MG63 (cell line): ENCODE results near the gene RANGAP1. TPM values are rescaled to one million over a fixed set of nuclear protein-coding genes. Genes with fewer than 3 reads are reported as not detected.
A peak's percentile ranks its signal among the peaks of the same experiment; 100 is the strongest.

Source experiments
- DNase-seq: peaks from one replicate; pipeline ENCODE4 v3.0.0-alpha.2; 2020
- H3K27me3 ChIP-seq: fragments of 250-450 bp; sonication (Bioruptor Pico); 2 replicates; pipeline ENCODE4 v1.5.1; 2020; ENCODE audit warnings: mild to moderate bottlenecking, moderate library complexity
- H3K36me3 ChIP-seq: fragments of 250-450 bp; sonication (Bioruptor Pico); 2 replicates; pipeline ENCODE4 v1.5.1; 2020; ENCODE audit warnings: mild to moderate bottlenecking, moderate library complexity
- H3K4me3 ChIP-seq: fragments of 250-450 bp; sonication (Bioruptor Pico); 2 replicates; pipeline ENCODE4 v1.5.1; 2020; ENCODE audit warnings: mild to moderate bottlenecking, moderate library complexity
- H3K9me3 ChIP-seq: fragments of 250-450 bp; sonication (Bioruptor Pico); 2 replicates; pipeline ENCODE4 v1.5.1; 2020; ENCODE audit warnings: mild to moderate bottlenecking, moderate library complexity
- total RNA-seq: library from RNA; depleted of rRNA; stranded (reverse); fragments of >200 nt; shearing (Covaris generic); gene quantifications from 2 replicates; pipeline ENCODE4 v1.2.3, GENCODE V29; 2014; ENCODE audit warnings: low replicate concordance; rRNA removed

Gene RANGAP1
- 159 and 226 TPM in 2 replicates for total RNA-seq

GRCh38 chr22:41285820-41286638 lies at the start of gene RANGAP1:
Gene RANGAP1 (minus strand): TSS chr22:41286187. CDS start chr22:41281044, 5,143 bp downstream.
- Histone ChIP-seq H3K9me3 (no peaks in the 10 kb centered on the region), H3K27me3 (no peaks in the 10 kb centered on the region), H3K36me3 (peaks cover 45% of the 10 kb centered on the region), H3K4me3 (peak within 1 kb of the TSS; percentile 87)
- DNase-seq: peak; percentile 99

- Histone ChIP-seq H3K9me3 (no peaks in the 10 kb centered on the region), H3K27me3 (no peaks in the 10 kb centered on the region), H3K36me3 (peaks cover 58% of the 10 kb centered on the region), H3K4me3 (no peak overlapping the region)
- DNase-seq: no peak
Measured at GRCh38 chr22:41334951-41335635, 49.1 kb upstream of the RANGAP1 start.

- Histone ChIP-seq H3K36me3 (peaks cover 62% of the 10 kb centered on the region), H3K9me3 (no peaks in the 10 kb centered on the region), H3K27me3 (no peaks in the 10 kb centered on the region), H3K4me3 (no peak overlapping the region)
- DNase-seq: peak; percentile 54
Measured at GRCh38 chr22:41334215-41334614, 48.2 kb upstream of the RANGAP1 start.

- no peak for DNase-seq
- no peaks in the 10 kb centered on the region for H3K9me3 ChIP-seq
- peaks cover 63% of the 10 kb centered on the region for H3K36me3 ChIP-seq
- no peaks in the 10 kb centered on the region for H3K27me3 ChIP-seq
- H3K4me3 ChIP-seq: no peak overlapping the region
Measured at GRCh38 chr22:41333806-41334205, 47.8 kb upstream of the RANGAP1 start.

- no peak for DNase-seq
- no peaks in the 10 kb centered on the region for H3K9me3 ChIP-seq
- no peaks in the 10 kb centered on the region for H3K27me3 ChIP-seq
- H3K4me3 ChIP-seq: no peak overlapping the region
- H3K36me3 ChIP-seq: peaks cover 70% of the 10 kb centered on the region
Measured at GRCh38 chr22:41332217-41332939, 46.4 kb upstream of the RANGAP1 start.

GRCh38 chr22:41330169-41330568 lies 44.2 kb upstream of the RANGAP1 start:
- Histone ChIP-seq H3K27me3 (no peaks in the 10 kb centered on the region), H3K4me3 (no peak overlapping the region), H3K9me3 (no peaks in the 10 kb centered on the region), H3K36me3 (peaks cover 73% of the 10 kb centered on the region)
- no peak for DNase-seq

GRCh38 chr22:41327124-41327523 lies 41.1 kb upstream of the RANGAP1 start:
- Histone ChIP-seq H3K9me3 (no peaks in the 10 kb centered on the region), H3K4me3 (no peak overlapping the region), H3K36me3 (peaks cover 66% of the 10 kb centered on the region), H3K27me3 (no peaks in the 10 kb centered on the region)
- no peak for DNase-seq

- no peak for DNase-seq
- Histone ChIP-seq H3K4me3 (no peak overlapping the region), H3K27me3 (no peaks in the 10 kb centered on the region), H3K9me3 (no peaks in the 10 kb centered on the region), H3K36me3 (peaks cover 62% of the 10 kb centered on the region)
Measured at GRCh38 chr22:41324821-41325528, 39.0 kb upstream of the RANGAP1 start.

GRCh38 chr22:41320416-41321240 lies 34.6 kb upstream of the RANGAP1 start:
- no peaks in the 10 kb centered on the region for H3K27me3 ChIP-seq
- DNase-seq: no peak
- H3K36me3 ChIP-seq: peaks cover 47% of the 10 kb centered on the region
- H3K4me3 ChIP-seq: no peak overlapping the region
- H3K9me3 ChIP-seq: no peaks in the 10 kb centered on the region

GRCh38 chr22:41315586-41315985 lies 29.6 kb upstream of the RANGAP1 start:
- H3K36me3 ChIP-seq: peaks cover 20% of the 10 kb centered on the region
- no peaks in the 10 kb centered on the region for H3K27me3 ChIP-seq
- DNase-seq: no peak
- H3K4me3 ChIP-seq: no peak overlapping the region
- no peaks in the 10 kb centered on the region for H3K9me3 ChIP-seq

GRCh38 chr22:41314821-41315220 lies 28.8 kb upstream of the RANGAP1 start:
- no peaks in the 10 kb centered on the region for H3K9me3 ChIP-seq
- DNase-seq: no peak
- peaks cover 26% of the 10 kb centered on the region for H3K36me3 ChIP-seq
- no peak overlapping the region for H3K4me3 ChIP-seq
- no peaks in the 10 kb centered on the region for H3K27me3 ChIP-seq

GRCh38 chr22:41311487-41311886 lies 25.5 kb upstream of the RANGAP1 start:
- DNase-seq: no peak
- no peaks in the 10 kb centered on the region for H3K9me3 ChIP-seq
- no peak overlapping the region for H3K4me3 ChIP-seq
- H3K27me3 ChIP-seq: no peaks in the 10 kb centered on the region
- peaks cover 37% of the 10 kb centered on the region for H3K36me3 ChIP-seq

- no peak for DNase-seq
- Histone ChIP-seq H3K27me3 (no peaks in the 10 kb centered on the region), H3K36me3 (peaks cover 41% of the 10 kb centered on the region), H3K9me3 (0 out of 2 replicates have a peak, but pooled peaks cover 2% of the 10 kb centered on the region), H3K4me3 (no peak overlapping the region)
Measured at GRCh38 chr22:41310336-41310735, 24.3 kb upstream of the RANGAP1 start.

- Histone ChIP-seq H3K4me3 (no peak overlapping the region), H3K36me3 (peaks cover 47% of the 10 kb centered on the region), H3K27me3 (no peaks in the 10 kb centered on the region), H3K9me3 (0 out of 2 replicates have a peak, but pooled peaks cover 2% of the 10 kb centered on the region)
- DNase-seq: no peak
Measured at GRCh38 chr22:41308544-41308947, 22.6 kb upstream of the RANGAP1 start.

GRCh38 chr22:41308054-41308453 lies 22.1 kb upstream of the RANGAP1 start:
- DNase-seq: no peak
- peaks cover 51% of the 10 kb centered on the region for H3K36me3 ChIP-seq
- 0 out of 2 replicates have a peak, but pooled peaks cover 2% of the 10 kb centered on the region for H3K9me3 ChIP-seq
- H3K4me3 ChIP-seq: no peak overlapping the region
- H3K27me3 ChIP-seq: no peaks in the 10 kb centered on the region

- Histone ChIP-seq H3K27me3 (no peaks in the 10 kb centered on the region), H3K36me3 (peaks cover 53% of the 10 kb centered on the region), H3K9me3 (0 out of 2 replicates have a peak, but pooled peaks cover 2% of the 10 kb centered on the region), H3K4me3 (no peak overlapping the region)
- DNase-seq: peak; percentile 92
Measured at GRCh38 chr22:41305646-41306045, 19.7 kb upstream of the RANGAP1 start.
